GM12878 (cell line): ENCODE results near the gene RARG. TPM values are rescaled to one million over a fixed set of nuclear protein-coding genes. Genes with fewer than 3 reads are reported as not detected.

Experiments used
- ATAC-seq: fragments of 200-7000 bp; cut with Tn5 transposase; 3 replicates; pipeline ENCODE4 v1.9.1; 2020; ENCODE audit warnings: mild to moderate bottlenecking, moderate library complexity
- BruUV-seq: library from RNA; stranded (reverse); fragments of 400-500 nt; replicated peaks from 2 replicates; lab custom pipeline; 2021; lab: Mats Ljungman, UMichigan
- CTCF ChIA-PET: fragments of 300-600 bp; sonication (Branson Sonifier 250); formaldehyde crosslinking; extraction: SDS; loops from one replicate; lab custom pipeline; 2021; ENCODE audit warnings: inconsistent platforms; lab: Yijun Ruan, JAX
- POLR2A ChIA-PET: fragments of 350-600 bp; formaldehyde crosslinking; extraction: SDS; loops from one replicate; lab custom pipeline; 2021; ENCODE audit warnings: inconsistent platforms; lab: Charles Lee
- RAD21 ChIA-PET: fragments of 300-600 bp; sonication (Branson Sonifier 250); formaldehyde crosslinking; loops from one replicate; lab custom pipeline; 2023; ENCODE audit warnings: antibody characterized with exemption; ENCODE audit not compliant: unreplicated experiment; lab: Charles Lee
- SMC1A ChIA-PET: fragments of 300-600 bp; sonication (Branson Sonifier 250); formaldehyde crosslinking; loops from one replicate; lab custom pipeline; 2023; ENCODE audit not compliant: unreplicated experiment, uncharacterized antibody; lab: Charles Lee
- DNase-seq: peaks from one replicate; pipeline ENCODE4 v3.0.0-alpha.2; 2011; ENCODE audit warnings: low read depth, low spot score
- FAIRE-seq: peaks from 3 replicates; lab custom pipeline; 2011; peaks lifted over from hg19 to GRCh38; lab: Jason Lieb, UNC
- H2AFZ ChIP-seq: 2 replicates; pipeline ENCODE4 v1.6.0; 2011; ENCODE audit warnings: low read depth, low read length, control low read depth; ENCODE audit not compliant: control insufficient read depth
- H3K27ac ChIP-seq: 2 replicates; pipeline ENCODE4 v1.5.1; 2011; ENCODE audit warnings: control low read depth; ENCODE audit not compliant: control insufficient read depth, insufficient read depth
- H3K27me3 ChIP-seq, 2 experiments: replicated peaks in 1 of 2; 2 replicates each; pipeline versions ENCODE4 v1.6.0 to v1.6.1; 2011; ENCODE audit warnings: low read length in 1 of 2; ENCODE audit not compliant: control insufficient read depth in 2 of 2, insufficient read depth in 2 of 2
- H3K36me3 ChIP-seq, 2 experiments: 2 replicates each; pipeline ENCODE4 v1.5.1; 2011; ENCODE audit warnings: low read length in 1 of 2; ENCODE audit not compliant: control insufficient read depth in 2 of 2, insufficient read depth in 2 of 2
- H3K4me1 ChIP-seq: 2 replicates; pipeline ENCODE4 v1.6.1; 2011; ENCODE audit warnings: mild to moderate bottlenecking, low read length, moderate library complexity, mixed read lengths; ENCODE audit not compliant: control insufficient read depth, insufficient read depth
- H3K4me2 ChIP-seq: 2 replicates; pipeline ENCODE4 v1.6.0; 2011; ENCODE audit warnings: control low read depth; ENCODE audit not compliant: control insufficient read depth, insufficient read depth
- H3K4me3 ChIP-seq: fragments of 200-600 bp; sonication (generic); 2 replicates; pipeline ENCODE4 v1.5.1; 2016
- H3K79me2 ChIP-seq: 2 replicates; pipeline ENCODE4 v1.6.0; 2011; ENCODE audit warnings: low read length; ENCODE audit not compliant: control insufficient read depth, insufficient read depth
- H3K9ac ChIP-seq: 2 replicates; pipeline ENCODE4 v1.8.0; 2011; ENCODE audit warnings: low read length, control low read depth, mixed read lengths; ENCODE audit not compliant: control insufficient read depth, insufficient read depth
- H3K9me3 ChIP-seq: replicated peaks from 3 replicates; pipeline ENCODE4 v1.5.1; 2011; ENCODE audit warnings: mild to moderate bottlenecking, low read length; ENCODE audit not compliant: control insufficient read depth, insufficient read depth
- H4K20me1 ChIP-seq: 2 replicates; pipeline ENCODE4 v1.6.0; 2011; ENCODE audit not compliant: control insufficient read depth, insufficient read depth
- ELK1 ChIP-seq: IDR thresholded peaks from 2 replicates; pipeline ENCODE4 v1.6.1; 2012; ENCODE audit warnings: low read depth, low read length, improper control_type of control experiment
- IKZF1 ChIP-seq: fragments of 450-650 bp; conservative IDR thresholded peaks from 2 replicates; pipeline ENCODE4 v1.6.1; 2017; ENCODE audit warnings: antibody characterized with exemption, mild to moderate bottlenecking
- MAX ChIP-seq: IDR thresholded peaks from 2 replicates; pipeline ENCODE4 v1.6.1; 2012; ENCODE audit warnings: low read depth, low read length, improper control_type of control experiment
- POLR2A ChIP-seq: IDR thresholded peaks from 2 replicates; pipeline ENCODE4 v1.6.1; 2011; ENCODE audit warnings: low read depth, mild to moderate bottlenecking, low read length
- RAD21 ChIP-seq: IDR thresholded peaks from 2 replicates; pipeline ENCODE4 v1.6.1; 2011; ENCODE audit warnings: mild to moderate bottlenecking, low read depth, low read length, moderate library complexity; ENCODE audit not compliant: insufficient read depth
- REST ChIP-seq: IDR thresholded peaks from 2 replicates; pipeline ENCODE4 v1.6.1; 2012; ENCODE audit warnings: mild to moderate bottlenecking, low read depth, low read length
- SMAD5 ChIP-seq: IDR thresholded peaks from 2 replicates; pipeline ENCODE4 v1.6.1; 2016; ENCODE audit warnings: antibody characterized with exemption, low read depth
- SRF ChIP-seq, 2 experiments: IDR thresholded peaks; 2 replicates each; pipeline ENCODE4 v1.6.1; 2011; ENCODE audit warnings: low read depth in 2 of 2, low read length in 2 of 2, mild to moderate bottlenecking in 1 of 2, moderate library complexity in 1 of 2
- STAT1 ChIP-seq: fragments of 450-650 bp; conservative IDR thresholded peaks from 2 replicates; pipeline ENCODE4 v1.6.1; 2014; ENCODE audit warnings: antibody characterized with exemption, mild to moderate bottlenecking
- WGBS: methylation state at CpG from one replicate; pipeline ENCODE4 v1.1.6; 2016; ENCODE audit warnings: low lambda C conversion rate; ENCODE audit not compliant: insufficient replicate concordance, insufficient coverage; ENCODE audit errors: missing lambda C conversion rate; 5-methylcytosine and 5-hydroxymethylcytosine counted together
- in situ Hi-C: fragments of 300-500 bp; cut with MboI; formaldehyde crosslinking; loops from 9 replicates; pipeline ENCODE4 v1.14.3; 2018; ENCODE audit warnings: mixed read lengths
- intact Hi-C: fragments of 100-400 bp; cut with micrococcal nuclease; formaldehyde crosslinking; loops from one replicate; pipeline ENCODE4 v1.14.2; 2022; ENCODE audit not compliant: unreplicated experiment
- polyA plus RNA-seq, 11 experiments: library from polyadenylated mRNA; depleted of rRNA in 4 of 11; unstranded in 6 of 11; stranded (reverse) in 5 of 11; fragments of >200 nt; fragmentation: Nextera tagmentation in 4 of 11; fragmentation: Illumina TruSeq in 1 of 11; extraction: Ambion mirVana in 4 of 11; extraction: Trizol in 1 of 11; gene quantifications; 1 replicate in 1 of 11; 2 replicates in 10 of 11; pipeline versions ENCODE4 v1.2.1 to v1.2.3, GENCODE V29; 2011 to 2016; ENCODE audit warnings: inconsistent platforms in 2 of 11, missing spikeins in 2 of 11, low read depth in 1 of 11
- total RNA-seq, 4 experiments: library from RNA; depleted of rRNA in 3 of 4; stranded (reverse); fragments of >200 nt in 3 of 4; fragmentation: Illumina TruSeq in 1 of 4; extraction: Trizol in 1 of 4; gene quantifications; 2 replicates each; pipeline versions ENCODE4 v1.2.1 to v1.2.3, GENCODE V29; 2013 to 2021

RARG gene
- total and polyA plus RNA-seq, 10 of the 15 experiments (the other 5 are each of a cell fraction or from before 2014, with no cell fraction given) = 0.27 to 8.1 (median 4.1) TPM

- ATAC-seq (no peak), FAIRE-seq (no peak), DNase-seq (no peak)
- Histone ChIP-seq H2AFZ (no peak overlapping the region), H3K4me3 (no peak overlapping the region), H3K9ac (no peak overlapping the region), H3K36me3 (peaks cover 0 to 1% of the 10 kb centered on the region in 2 experiments; a peak in 1 of 4 replicates), H3K79me2 (no peaks in the 10 kb centered on the region), H3K4me2 (no peak overlapping the region), H3K27me3 (no peaks in the 10 kb centered on the region), H4K20me1 (no peaks in the 10 kb centered on the region), H3K9me3 (no peaks in the 10 kb centered on the region), H3K27ac (no peak overlapping the region), H3K4me1 (no peaks in the 10 kb centered on the region)
- 86% methylated on average over 7 of the region's 7 CpGs for WGBS
- in situ Hi-C loops (no loop called here), intact Hi-C loops (no loop called here)
- SMC1A ChIA-PET = no interaction called here
- RAD21 ChIA-PET = no interaction called here
- no TSS peak for BruUV-seq
- CTCF ChIA-PET = interaction anchor here (8.0 kb wide), 1 partner anchor 10 kb away, joined by 66 read pairs; no protein-coding TSS in a partner anchor
- TF ChIP-seq ELK1 (no peak), MAX (no peak), SRF (IDR thresholded peaks at IDR 0.05; ENCODE audit: low read depth in 2 of 2, low read length in 2 of 2) (no peak), SMAD5 (no peak), RAD21 (no peak), IKZF1 (no peak), REST (no peak), STAT1 (no peak), POLR2A (no peak)
- POLR2A ChIA-PET = no interaction called here
Measured at GRCh38 chr12:53169644-53170043, 62.4 kb downstream of the RARG start.
